Kidney glomerular epithelial cell (primary cell): ENCODE data around the gene TEPSIN.

ENCODE experiments used
- DNase-seq: peaks from one replicate; lab custom pipeline; 2025; lab: John Stamatoyannopoulos, UW

The TEPSIN gene

GRCh38 chr17:81219476-81220180 lies 19.2 kb downstream of the TEPSIN start:
- no peak for DNase-seq

- no peak for DNase-seq
These were observed 19.9 kb downstream of the TEPSIN start for GRCh38 chr17:81218991-81219390.

GRCh38 chr17:81218459-81218858 lies 20.4 kb downstream of the TEPSIN start:
- no peak for DNase-seq

- no peak for DNase-seq
These were observed 21.4 kb downstream of the TEPSIN start for GRCh38 chr17:81217491-81217890.

- DNase-seq: no peak
These were observed 24.9 kb downstream of the TEPSIN start for GRCh38 chr17:81213978-81214377.

- DNase-seq: no peak
These were observed 26.5 kb downstream of the TEPSIN start for GRCh38 chr17:81212365-81212764.

GRCh38 chr17:81210868-81211267 lies 28.0 kb downstream of the TEPSIN start:
- no peak for DNase-seq

GRCh38 chr17:81210466-81210865 lies 28.4 kb downstream of the TEPSIN start:
- DNase-seq: no peak

GRCh38 chr17:81209141-81209540 lies 29.7 kb downstream of the TEPSIN start:
- DNase-seq: no peak

- DNase-seq: no peak
These were observed 30.2 kb downstream of the TEPSIN start for GRCh38 chr17:81208651-81209050.

GRCh38 chr17:81207610-81208581 lies 31.0 kb downstream of the TEPSIN start:
- no peak for DNase-seq

GRCh38 chr17:81206657-81207056 lies 32.2 kb downstream of the TEPSIN start:
- no peak for DNase-seq

- no peak for DNase-seq
These were observed 32.7 kb downstream of the TEPSIN start for GRCh38 chr17:81206166-81206565.

GRCh38 chr17:81204578-81204977 lies 34.3 kb downstream of the TEPSIN start:
- DNase-seq: no peak

GRCh38 chr17:81203136-81203535 lies 35.7 kb downstream of the TEPSIN start:
- DNase-seq: no peak

GRCh38 chr17:81202318-81202717 lies 36.5 kb downstream of the TEPSIN start:
- no peak for DNase-seq

GRCh38 chr17:81200695-81201580 lies 37.9 kb downstream of the TEPSIN start:
- DNase-seq: peak; percentile 63

GRCh38 chr17:81200201-81200600 lies 38.7 kb downstream of the TEPSIN start:
- no peak for DNase-seq

GRCh38 chr17:81199482-81199830 lies 39.4 kb downstream of the TEPSIN start:
- no peak for DNase-seq

GRCh38 chr17:81198826-81199481 lies 39.9 kb downstream of the TEPSIN start:
- no peak for DNase-seq

GRCh38 chr17:81197831-81198490 lies 40.9 kb downstream of the TEPSIN start:
- DNase-seq: no peak
